ENCODE results near the gene MTCH1. TPM values are rescaled to one million over a fixed set of nuclear protein-coding genes. Genes with fewer than 3 reads are reported as not detected.
A peak's percentile ranks its signal among the peaks of the same experiment; 100 is the strongest.

Gene MTCH1
- total RNA-seq, 1 donor from 2014 or later = 163 TPM

DNA sequence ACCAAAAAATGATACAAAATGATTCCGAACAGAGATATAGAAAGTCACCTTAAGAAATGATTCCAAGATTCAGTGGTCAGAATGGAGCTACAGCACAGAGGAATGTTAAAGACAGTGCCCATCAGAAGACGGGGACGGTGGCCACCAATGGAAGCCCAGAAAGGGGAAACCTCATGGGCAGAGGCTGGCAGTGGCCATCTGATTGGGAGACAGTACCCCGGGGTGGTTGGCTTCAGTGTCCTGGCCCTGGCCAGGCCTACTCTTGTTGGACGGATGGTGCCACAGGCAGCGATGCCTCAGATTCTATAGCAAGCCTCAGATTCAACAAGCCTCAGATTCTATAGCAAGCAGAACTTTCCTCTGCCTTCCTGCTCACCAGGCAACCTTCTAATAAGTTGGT lies 48.1 kb downstream of the MTCH1 start:
- no peak overlapping the region for H3K27ac Mint-ChIP-seq
- H3K9me3 Mint-ChIP-seq = peaks cover 2% of the 10 kb centered on the region
- no peak overlapping the region for H3K4me3 Mint-ChIP-seq
- H3K36me3 Mint-ChIP-seq = no peaks in the 10 kb centered on the region
- TF ChIP-seq, protein P1, sequence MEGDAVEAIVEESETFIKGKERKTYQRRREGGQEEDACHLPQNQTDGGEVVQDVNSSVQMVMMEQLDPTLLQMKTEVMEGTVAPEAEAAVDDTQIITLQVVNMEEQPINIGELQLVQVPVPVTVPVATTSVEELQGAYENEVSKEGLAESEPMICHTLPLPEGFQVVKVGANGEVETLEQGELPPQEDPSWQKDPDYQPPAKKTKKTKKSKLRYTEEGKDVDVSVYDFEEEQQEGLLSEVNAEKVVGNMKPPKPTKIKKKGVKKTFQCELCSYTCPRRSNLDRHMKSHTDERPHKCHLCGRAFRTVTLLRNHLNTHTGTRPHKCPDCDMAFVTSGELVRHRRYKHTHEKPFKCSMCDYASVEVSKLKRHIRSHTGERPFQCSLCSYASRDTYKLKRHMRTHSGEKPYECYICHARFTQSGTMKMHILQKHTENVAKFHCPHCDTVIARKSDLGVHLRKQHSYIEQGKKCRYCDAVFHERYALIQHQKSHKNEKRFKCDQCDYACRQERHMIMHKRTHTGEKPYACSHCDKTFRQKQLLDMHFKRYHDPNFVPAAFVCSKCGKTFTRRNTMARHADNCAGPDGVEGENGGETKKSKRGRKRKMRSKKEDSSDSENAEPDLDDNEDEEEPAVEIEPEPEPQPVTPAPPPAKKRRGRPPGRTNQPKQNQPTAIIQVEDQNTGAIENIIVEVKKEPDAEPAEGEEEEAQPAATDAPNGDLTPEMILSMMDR (conservative IDR thresholded peaks at IDR 0.05) = no peak
- H3K27me3 Mint-ChIP-seq = peaks cover 3% of the 10 kb centered on the region
- no peak for DNase-seq (ENCODE audit: extremely low spot score, unreplicated experiment)
- H3K4me1 Mint-ChIP-seq (ENCODE audit: unreplicated experiment) = no peaks in the 10 kb centered on the region

DNA sequence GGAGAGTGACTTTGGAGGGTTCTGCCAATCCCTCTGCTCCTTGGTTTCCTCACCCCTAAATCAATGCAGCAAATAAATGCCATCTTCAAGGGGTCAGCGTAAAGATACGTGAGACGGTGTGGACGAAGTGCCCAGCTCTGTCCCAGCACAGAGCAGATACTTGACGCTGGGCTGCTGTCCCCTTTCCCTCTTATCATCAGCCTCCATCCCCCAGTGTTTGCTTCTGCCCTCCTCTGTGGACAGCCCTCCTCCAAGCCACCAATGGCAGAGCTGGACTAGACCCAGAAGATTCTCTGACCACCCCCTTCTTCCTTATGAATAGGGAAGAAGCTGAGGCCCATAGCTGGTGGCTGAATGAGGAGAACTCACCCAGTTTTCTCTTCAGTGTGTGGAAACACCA lies 49.2 kb downstream of the MTCH1 start:
- Mint-ChIP-seq H3K4me1 (ENCODE audit: unreplicated experiment) (no peaks in the 10 kb centered on the region), H3K36me3 (no peaks in the 10 kb centered on the region), H3K9me3 (peaks cover 3% of the 10 kb centered on the region), H3K27me3 (peaks cover 3% of the 10 kb centered on the region), H3K27ac (no peak overlapping the region), H3K4me3 (no peak overlapping the region)
- no peak for DNase-seq (ENCODE audit: extremely low spot score, unreplicated experiment)
- TF ChIP-seq, protein P1 (conservative IDR thresholded peaks at IDR 0.05) = no peak

DNA sequence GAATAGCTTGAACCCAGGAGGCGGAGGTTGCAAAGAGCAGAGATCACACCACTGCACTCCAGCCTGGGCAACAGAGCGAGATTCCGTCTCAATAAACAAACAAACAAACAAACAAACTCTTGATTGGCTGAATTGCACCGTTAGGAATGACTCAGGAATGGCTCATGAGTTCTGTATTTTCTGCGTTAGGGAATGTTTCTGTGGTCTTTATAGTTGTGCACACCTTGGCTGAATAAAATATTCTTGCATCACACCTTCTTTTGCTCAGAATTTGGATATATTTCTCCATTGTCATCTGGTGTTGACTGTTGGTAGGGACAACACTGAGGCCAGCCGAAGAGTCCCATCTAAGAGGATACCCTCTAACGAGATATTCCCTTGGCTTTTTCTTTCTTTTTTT lies 51.1 kb downstream of the MTCH1 start:
- peaks cover 3% of the 10 kb centered on the region for H3K9me3 Mint-ChIP-seq
- H3K36me3 Mint-ChIP-seq = no peaks in the 10 kb centered on the region
- H3K4me3 Mint-ChIP-seq = no peak overlapping the region
- H3K27ac Mint-ChIP-seq = no peak overlapping the region
- no peak for DNase-seq (ENCODE audit: extremely low spot score, unreplicated experiment)
- H3K27me3 Mint-ChIP-seq = no peaks in the 10 kb centered on the region
- TF ChIP-seq, protein P1 (conservative IDR thresholded peaks at IDR 0.05) = no peak
- H3K4me1 Mint-ChIP-seq (ENCODE audit: unreplicated experiment) = peaks cover 6% of the 10 kb centered on the region

DNA sequence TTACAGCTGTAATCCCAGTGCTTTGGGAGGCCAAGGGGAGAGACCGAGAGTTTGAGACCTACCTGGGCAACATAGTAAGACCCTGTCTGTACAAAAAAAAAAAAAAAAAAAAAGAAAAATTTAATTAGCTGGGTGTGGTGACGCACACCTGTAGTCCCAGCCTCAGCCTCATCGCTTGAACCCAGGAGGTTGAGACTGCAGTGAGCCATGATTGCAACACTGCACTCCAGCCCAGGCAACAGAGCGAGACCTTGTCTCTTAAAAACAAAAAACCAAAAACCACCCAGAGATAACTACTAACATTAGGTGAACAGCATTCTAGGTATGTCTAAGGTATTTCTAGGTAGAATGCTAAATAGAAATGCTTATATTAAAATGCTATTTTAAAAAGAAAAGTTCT lies 52.5 kb downstream of the MTCH1 start:
- Mint-ChIP-seq H3K4me3 (no peak overlapping the region), H3K9me3 (peaks cover 3% of the 10 kb centered on the region), H3K27ac (no peak overlapping the region), H3K27me3 (no peaks in the 10 kb centered on the region), H3K4me1 (ENCODE audit: unreplicated experiment) (peaks cover 16% of the 10 kb centered on the region), H3K36me3 (no peaks in the 10 kb centered on the region)
- TF ChIP-seq, protein P1 (conservative IDR thresholded peaks at IDR 0.05) = no peak
- no peak for DNase-seq (ENCODE audit: extremely low spot score, unreplicated experiment)

DNA sequence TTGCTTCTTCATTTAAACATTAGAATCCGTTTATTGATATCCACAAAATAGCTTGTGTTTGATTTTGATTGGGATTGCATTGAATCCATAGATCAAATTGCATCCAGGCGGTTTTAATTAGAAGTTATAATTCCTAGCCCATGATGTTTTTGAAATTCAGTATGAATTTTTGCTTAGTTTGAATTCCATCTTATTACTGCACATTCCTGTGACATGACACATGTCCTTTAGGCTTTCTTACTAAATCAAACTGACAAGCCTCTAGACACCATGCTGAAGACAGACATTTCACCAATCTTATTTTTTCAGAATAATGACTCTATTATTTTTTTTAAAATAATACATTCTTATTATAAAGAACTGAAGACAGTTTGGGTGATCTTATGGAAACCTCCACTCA lies 52.9 kb downstream of the MTCH1 start:
- Mint-ChIP-seq H3K36me3 (no peaks in the 10 kb centered on the region), H3K27ac (peak overlapping the region; percentile 85)

More for the DNA sequence above, 52.9 kb downstream of the MTCH1 start:
- H3K4me1 Mint-ChIP-seq (ENCODE audit: unreplicated experiment) = peaks cover 16% of the 10 kb centered on the region
- no peak for DNase-seq (ENCODE audit: extremely low spot score, unreplicated experiment)
- TF ChIP-seq, protein P1 (conservative IDR thresholded peaks at IDR 0.05) = no peak
- H3K9me3 Mint-ChIP-seq = peaks cover 3% of the 10 kb centered on the region
- H3K4me3 Mint-ChIP-seq = no peak overlapping the region
- H3K27me3 Mint-ChIP-seq = no peaks in the 10 kb centered on the region
